Measurements from ENCODE around the gene HEXD.
"Not testable (repeated sequence)": the region's sequence is repeated elsewhere in the genome, so short reads cannot be mapped to it uniquely, and the experiment has no call there.

Gene HEXD

DNA sequence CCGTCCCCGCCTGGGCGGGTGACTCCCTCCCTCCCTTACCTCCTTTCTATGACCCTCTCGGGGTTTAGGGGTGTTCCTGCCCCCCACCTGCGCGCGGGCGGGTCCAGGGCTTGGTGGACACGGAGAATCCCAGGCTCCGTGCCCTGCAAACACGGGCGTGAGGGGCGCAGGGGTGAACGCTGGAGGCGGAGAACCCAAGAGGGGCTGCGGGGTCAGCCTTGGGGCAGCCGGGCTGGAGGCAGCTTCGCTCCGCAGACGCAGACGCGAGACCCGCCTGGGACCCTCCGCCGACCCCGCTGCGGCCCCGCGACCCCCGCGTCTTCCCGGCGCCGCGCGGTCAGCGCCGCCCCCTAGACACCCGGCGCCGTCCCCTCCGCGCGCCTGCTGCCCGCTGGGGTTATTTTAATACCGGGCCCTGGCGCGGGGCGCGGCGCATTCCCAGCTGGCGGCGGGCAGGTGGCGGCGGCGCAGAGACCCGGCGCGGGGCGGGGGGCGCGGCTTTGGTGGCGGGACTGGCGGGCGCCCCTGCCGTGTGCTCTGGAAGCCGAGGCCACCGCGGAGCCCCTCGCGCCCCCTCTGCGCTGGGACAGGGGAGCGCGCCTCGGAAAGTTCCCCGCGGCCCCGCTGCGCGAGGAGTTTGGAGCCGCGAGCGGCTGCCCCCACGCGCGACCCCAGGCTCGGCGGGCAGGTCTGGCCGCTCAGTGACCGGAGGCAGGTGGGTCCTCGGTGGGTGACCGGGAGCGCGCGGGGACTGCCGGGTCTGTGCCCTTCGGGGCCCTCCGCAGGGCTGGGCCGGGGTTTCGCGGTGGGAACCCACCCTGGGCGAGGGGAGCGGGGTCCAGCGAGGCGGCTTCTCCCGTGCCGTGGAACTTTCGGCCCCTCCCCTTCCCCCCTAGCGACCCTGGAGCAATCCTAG lies 46.6 kb upstream of the HEXD start, which contains the start of gene UTS2R:
TSS of gene UTS2R (plus strand) at position 433 of the 916 bp plus-strand sequence. CDS start 2,560 bp downstream, outside the sequence.
- H4K20me1 ChIP-seq (ENCODE audit: insufficient read depth, low read length) = no peaks in the 10 kb centered on the region
- no peak within 1 kb of the TSS for H3K4me3 ChIP-seq (ENCODE audit: low read depth in 1 of 2, low read length in 2 of 2)
- TF ChIP-seq EZH2 (IDR thresholded peaks at IDR 0.05; ENCODE audit: borderline replicate concordance, low read depth, low read length, severe bottlenecking) = no peak
- TF ChIP-seq, protein P1, sequence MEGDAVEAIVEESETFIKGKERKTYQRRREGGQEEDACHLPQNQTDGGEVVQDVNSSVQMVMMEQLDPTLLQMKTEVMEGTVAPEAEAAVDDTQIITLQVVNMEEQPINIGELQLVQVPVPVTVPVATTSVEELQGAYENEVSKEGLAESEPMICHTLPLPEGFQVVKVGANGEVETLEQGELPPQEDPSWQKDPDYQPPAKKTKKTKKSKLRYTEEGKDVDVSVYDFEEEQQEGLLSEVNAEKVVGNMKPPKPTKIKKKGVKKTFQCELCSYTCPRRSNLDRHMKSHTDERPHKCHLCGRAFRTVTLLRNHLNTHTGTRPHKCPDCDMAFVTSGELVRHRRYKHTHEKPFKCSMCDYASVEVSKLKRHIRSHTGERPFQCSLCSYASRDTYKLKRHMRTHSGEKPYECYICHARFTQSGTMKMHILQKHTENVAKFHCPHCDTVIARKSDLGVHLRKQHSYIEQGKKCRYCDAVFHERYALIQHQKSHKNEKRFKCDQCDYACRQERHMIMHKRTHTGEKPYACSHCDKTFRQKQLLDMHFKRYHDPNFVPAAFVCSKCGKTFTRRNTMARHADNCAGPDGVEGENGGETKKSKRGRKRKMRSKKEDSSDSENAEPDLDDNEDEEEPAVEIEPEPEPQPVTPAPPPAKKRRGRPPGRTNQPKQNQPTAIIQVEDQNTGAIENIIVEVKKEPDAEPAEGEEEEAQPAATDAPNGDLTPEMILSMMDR (IDR thresholded peaks at IDR 0.05; ENCODE audit: borderline replicate concordance, extremely low read depth, low read length, poor library complexity, severe bottlenecking) = no peak
- ATAC-seq (ENCODE audit: insufficient read depth, low read depth) (no peak), DNase-seq (no peak)
- no peak within 1 kb of the TSS for H3K27ac ChIP-seq (ENCODE audit: low read length)
- H3K9ac ChIP-seq (ENCODE audit: low read depth, low read length) = no peak within 1 kb of the TSS
- no peaks in the 10 kb centered on the region for H3K36me3 ChIP-seq (ENCODE audit: insufficient read depth, low read length)
- no peak within 1 kb of the TSS for H3K4me2 ChIP-seq (ENCODE audit: insufficient read depth, low read length)
- H3K79me2 ChIP-seq (ENCODE audit: insufficient read depth, low read length) = no peaks in the 10 kb centered on the region
- H2AFZ ChIP-seq (ENCODE audit: low read depth, low read length) = no peak within 1 kb of the TSS
- H3K4me1 ChIP-seq (ENCODE audit: insufficient read depth, low read length) = peaks cover 19% of the 10 kb centered on the region; the same call in 1 of the 2 replicates
- no peaks in the 10 kb centered on the region for H3K9me3 ChIP-seq (ENCODE audit: insufficient read depth, low read length, severe bottlenecking)
- H3K27me3 ChIP-seq (ENCODE audit: insufficient read depth, low read length, poor library complexity) = no peaks in the 10 kb centered on the region

DNA sequence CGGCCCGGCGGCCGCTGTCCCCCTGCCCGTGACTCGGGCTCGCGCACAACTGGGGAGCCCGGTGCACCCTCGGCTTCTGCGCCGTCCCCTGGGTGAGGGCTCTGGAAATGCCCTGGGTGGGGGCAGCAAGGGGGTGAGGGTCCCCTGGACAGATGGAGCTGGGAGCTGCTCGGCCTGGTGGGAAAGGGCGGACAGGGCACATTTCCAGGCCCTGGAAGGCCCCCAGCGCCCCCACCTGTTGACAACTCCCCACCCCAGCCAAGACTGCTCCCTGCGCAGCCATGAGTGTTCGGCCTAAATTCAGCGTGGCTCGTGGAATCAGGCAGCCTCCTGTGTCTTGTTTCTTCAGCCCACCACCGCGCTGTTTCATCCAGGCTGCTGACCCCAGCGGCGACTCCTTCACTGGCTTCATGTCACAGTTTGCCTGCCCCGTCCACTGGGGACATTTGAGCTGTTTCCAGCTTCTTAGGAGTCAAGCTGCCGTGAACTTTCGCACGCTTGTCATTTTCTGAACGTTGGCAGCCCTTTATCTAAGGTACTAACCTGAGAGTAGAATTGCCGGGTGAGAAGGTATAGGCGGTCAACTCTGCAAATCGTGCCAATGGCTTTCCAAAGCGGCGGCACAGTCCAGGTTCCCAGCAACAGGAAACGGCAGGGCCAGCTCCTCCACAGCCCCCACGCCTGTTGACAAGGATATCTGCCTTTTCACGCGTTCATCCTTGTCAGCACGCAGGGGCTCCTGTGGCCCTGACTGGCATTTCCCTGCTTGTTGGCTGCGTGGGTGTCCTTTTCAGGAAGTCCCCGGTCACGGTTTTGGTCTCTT lies 45.7 kb upstream of the HEXD start:
- no peak overlapping the region for H3K9ac ChIP-seq (ENCODE audit: low read depth, low read length)
- no peaks in the 10 kb centered on the region for H4K20me1 ChIP-seq (ENCODE audit: insufficient read depth, low read length)
- H3K27me3 ChIP-seq (ENCODE audit: insufficient read depth, low read length, poor library complexity) = no peaks in the 10 kb centered on the region
- no peaks in the 10 kb centered on the region for H3K9me3 ChIP-seq (ENCODE audit: insufficient read depth, low read length, severe bottlenecking)
- no peaks in the 10 kb centered on the region for H3K79me2 ChIP-seq (ENCODE audit: insufficient read depth, low read length)
- peaks cover 10% of the 10 kb centered on the region; the same call in 1 of the 2 replicates for H3K4me1 ChIP-seq (ENCODE audit: insufficient read depth, low read length)
- TF ChIP-seq, protein P1 (IDR thresholded peaks at IDR 0.05; ENCODE audit: borderline replicate concordance, extremely low read depth, low read length, poor library complexity, severe bottlenecking) = no peak
- H3K27ac ChIP-seq (ENCODE audit: low read length) = no peak overlapping the region
- H3K4me3 ChIP-seq (ENCODE audit: low read depth in 1 of 2, low read length in 2 of 2) = no peak overlapping the region
- H3K4me2 ChIP-seq (ENCODE audit: insufficient read depth, low read length) = no peak overlapping the region
- ATAC-seq (ENCODE audit: insufficient read depth, low read depth) = no peak
- no peak for DNase-seq
- no peaks in the 10 kb centered on the region for H3K36me3 ChIP-seq (ENCODE audit: insufficient read depth, low read length)
- no peak overlapping the region for H2AFZ ChIP-seq (ENCODE audit: low read depth, low read length)

DNA sequence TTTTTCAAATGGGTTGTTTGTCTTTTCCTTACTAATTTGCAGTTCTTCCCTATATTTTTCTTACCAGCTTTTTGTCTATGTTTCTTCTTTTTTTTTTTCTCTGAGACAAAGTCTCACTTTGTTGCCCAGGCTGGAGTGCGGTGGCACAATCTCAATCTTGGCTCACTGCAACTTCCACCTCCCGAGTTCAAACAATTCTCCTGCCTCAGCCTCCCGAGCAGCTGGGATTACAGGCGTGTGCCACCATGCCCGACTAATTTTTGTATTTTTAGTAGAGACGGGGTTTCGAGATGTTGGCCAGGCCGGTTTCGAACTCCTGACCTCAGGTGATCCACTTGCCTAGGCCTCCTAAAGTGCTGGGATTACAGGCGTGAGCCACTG lies 45.1 kb upstream of the HEXD start:
- ATAC-seq (ENCODE audit: insufficient read depth, low read depth); H3K27ac ChIP-seq (ENCODE audit: low read length); H3K9me3 ChIP-seq (ENCODE audit: insufficient read depth, low read length, severe bottlenecking); H3K4me2 ChIP-seq (ENCODE audit: insufficient read depth, low read length); H3K27me3 ChIP-seq (ENCODE audit: insufficient read depth, low read length, poor library complexity); H4K20me1 ChIP-seq (ENCODE audit: insufficient read depth, low read length); H2AFZ ChIP-seq (ENCODE audit: low read depth, low read length); H3K9ac ChIP-seq (ENCODE audit: low read depth, low read length); H3K79me2 ChIP-seq (ENCODE audit: insufficient read depth, low read length); DNase-seq; H3K4me3 ChIP-seq (ENCODE audit: low read depth in 1 of 2, low read length in 2 of 2); H3K36me3 ChIP-seq (ENCODE audit: insufficient read depth, low read length); H3K4me1 ChIP-seq (ENCODE audit: insufficient read depth, low read length): not testable (repeated sequence)

Data from DND-41 (cell line).